ENCODE data around the gene CFAP410.

DNA sequence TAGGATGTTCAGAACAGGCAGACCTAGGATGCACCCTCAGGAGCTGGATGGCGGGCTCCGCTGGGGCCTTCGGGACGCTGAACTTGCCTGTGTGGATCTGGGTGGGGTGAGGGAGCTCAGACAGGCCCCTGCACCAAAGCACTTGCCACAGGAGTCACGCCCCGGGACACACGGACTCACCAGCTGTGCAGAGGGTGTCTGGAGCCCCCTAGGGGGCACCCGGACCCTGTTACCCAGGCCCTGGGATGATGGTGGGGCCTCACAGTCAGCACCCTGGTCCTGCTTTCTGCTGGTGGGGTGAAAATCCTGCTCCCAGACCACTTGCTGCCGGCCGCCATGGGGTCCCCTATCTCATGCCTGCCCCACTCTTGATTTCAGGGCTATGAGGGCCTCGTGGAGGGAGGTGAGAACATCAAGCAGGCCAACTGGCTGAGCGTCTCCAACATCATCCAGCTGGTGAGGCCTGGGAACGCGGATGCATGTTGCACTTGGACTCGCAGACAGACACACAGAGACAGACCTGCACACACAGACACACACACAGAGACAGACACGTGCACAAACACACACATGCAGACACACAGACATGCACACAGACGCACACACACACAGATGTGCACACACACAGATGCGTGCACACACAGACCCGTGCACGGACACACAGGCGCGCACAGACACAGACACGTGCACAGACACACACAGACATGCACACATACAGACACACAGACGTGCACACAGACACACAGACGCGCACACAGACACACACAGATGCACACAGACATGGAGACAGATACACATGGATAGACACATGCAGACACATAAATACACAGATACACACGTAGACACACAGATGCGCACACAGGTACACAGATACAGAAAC, 28.3 kb downstream of the CFAP410 start:
- TF ChIP-seq CTCF (IDR thresholded peaks at IDR 0.05; ENCODE audit: insufficient read depth, low read depth, low read length): no peak
- TF ChIP-seq EZH2 (IDR thresholded peaks at IDR 0.05; ENCODE audit: insufficient read depth, low read length): no peak

Data from astrocyte (in vitro differentiated cells and primary cell).